Measurements from ENCODE around the gene COL5A2. TPM values are rescaled to one million over a fixed set of nuclear protein-coding genes. Genes with fewer than 3 reads are reported as not detected.

Gene COL5A2
- polyA plus RNA-seq, 4 donors: 0.45 to 66.1 (median 7.8) TPM

GRCh38 chr2:189060096-189060642, 119.4 kb downstream of the COL5A2 start:
- no peaks in the 10 kb centered on the region for H3K4me1 ChIP-seq (ENCODE audit: control insufficient read depth in 3 of 3, insufficient read depth in 2 of 3, low read depth in 1 of 3, low read length in 2 of 3)
- no peaks in the 10 kb centered on the region for H3K9me3 ChIP-seq (ENCODE audit: control insufficient read depth in 2 of 2, insufficient read depth in 1 of 2, low read depth in 1 of 2, low read length in 1 of 2)
- H3K36me3 ChIP-seq (ENCODE audit: control insufficient read depth in 3 of 3, insufficient read depth in 2 of 3, low read depth in 1 of 3, low read length in 3 of 3): peaks cover 0 to 10% (median 0%) of the 10 kb centered on the region in 3 donors
- FAIRE-seq (no peak), DNase-seq (no peak)
- H3K27ac ChIP-seq (ENCODE audit: low read depth in 1 of 3, low read length in 2 of 3): no peak overlapping the region
- no peak overlapping the region for H3K4me3 ChIP-seq (ENCODE audit: low read depth in 1 of 3, low read length in 3 of 3)
- H3K27me3 ChIP-seq (ENCODE audit: control insufficient read depth in 3 of 3, insufficient read depth in 3 of 3, low read length in 3 of 3): no peaks in the 10 kb centered on the region
- 36 to 42% (median 36%) methylated on average over 1 of the region's 1 CpG for WGBS, 3 donors

- FAIRE-seq (no peak), DNase-seq (no peak)
- WGBS, 3 donors: 92 to 99% (median 97%) methylated on average over 2 of the region's 2 CpGs
- no peak overlapping the region for H3K27ac ChIP-seq (ENCODE audit: low read depth in 1 of 3, low read length in 2 of 3)
- no peaks in the 10 kb centered on the region for H3K9me3 ChIP-seq (ENCODE audit: control insufficient read depth in 2 of 2, insufficient read depth in 1 of 2, low read depth in 1 of 2, low read length in 1 of 2)
- peaks cover 0 to 10% (median 0%) of the 10 kb centered on the region in 3 donors for H3K36me3 ChIP-seq (ENCODE audit: control insufficient read depth in 3 of 3, insufficient read depth in 2 of 3, low read depth in 1 of 3, low read length in 3 of 3)
- H3K27me3 ChIP-seq (ENCODE audit: control insufficient read depth in 3 of 3, insufficient read depth in 3 of 3, low read length in 3 of 3): no peaks in the 10 kb centered on the region
- H3K4me3 ChIP-seq (ENCODE audit: low read depth in 1 of 3, low read length in 3 of 3): no peak overlapping the region
- H3K4me1 ChIP-seq (ENCODE audit: control insufficient read depth in 3 of 3, insufficient read depth in 2 of 3, low read depth in 1 of 3, low read length in 2 of 3): no peaks in the 10 kb centered on the region
These were observed 122.2 kb downstream of the COL5A2 start for GRCh38 chr2:189057316-189057715.

- FAIRE-seq (no peak), DNase-seq (no peak)
- H3K9me3 ChIP-seq (ENCODE audit: control insufficient read depth in 2 of 2, insufficient read depth in 1 of 2, low read depth in 1 of 2, low read length in 1 of 2): no peaks in the 10 kb centered on the region
- WGBS, 3 donors: 60 to 72% (median 71%) methylated on average over 4 of the region's 4 CpGs
- no peak overlapping the region for H3K27ac ChIP-seq (ENCODE audit: low read depth in 1 of 3, low read length in 2 of 3)
- H3K4me3 ChIP-seq (ENCODE audit: low read depth in 1 of 3, low read length in 3 of 3): no peak overlapping the region
- H3K36me3 ChIP-seq (ENCODE audit: control insufficient read depth in 3 of 3, insufficient read depth in 2 of 3, low read depth in 1 of 3, low read length in 3 of 3): peaks cover 0 to 7% (median 0%) of the 10 kb centered on the region in 3 donors
- H3K27me3 ChIP-seq (ENCODE audit: control insufficient read depth in 3 of 3, insufficient read depth in 3 of 3, low read length in 3 of 3): no peaks in the 10 kb centered on the region
- no peaks in the 10 kb centered on the region for H3K4me1 ChIP-seq (ENCODE audit: control insufficient read depth in 3 of 3, insufficient read depth in 2 of 3, low read depth in 1 of 3, low read length in 2 of 3)
These were observed 123.1 kb downstream of the COL5A2 start for GRCh38 chr2:189056200-189057106.

- H3K36me3 ChIP-seq (ENCODE audit: control insufficient read depth in 3 of 3, insufficient read depth in 2 of 3, low read depth in 1 of 3, low read length in 3 of 3): peaks cover 0 to 12% (median 0%) of the 10 kb centered on the region in 3 donors
- DNase-seq (no peak), FAIRE-seq (no peak)
- 70 to 75% (median 73%) methylated on average over 7 of the region's 7 CpGs for WGBS, 3 donors
- H3K4me3 ChIP-seq (ENCODE audit: low read depth in 1 of 3, low read length in 3 of 3): no peak overlapping the region
- no peaks in the 10 kb centered on the region for H3K4me1 ChIP-seq (ENCODE audit: control insufficient read depth in 3 of 3, insufficient read depth in 2 of 3, low read depth in 1 of 3, low read length in 2 of 3)
- no peaks in the 10 kb centered on the region for H3K9me3 ChIP-seq (ENCODE audit: control insufficient read depth in 2 of 2, insufficient read depth in 1 of 2, low read depth in 1 of 2, low read length in 1 of 2)
- no peaks in the 10 kb centered on the region for H3K27me3 ChIP-seq (ENCODE audit: control insufficient read depth in 3 of 3, insufficient read depth in 3 of 3, low read length in 3 of 3)
- no peak overlapping the region for H3K27ac ChIP-seq (ENCODE audit: low read depth in 1 of 3, low read length in 2 of 3)
These were observed 129.3 kb downstream of the COL5A2 start for GRCh38 chr2:189050165-189050712.

GRCh38 chr2:189049709-189050164, 129.8 kb downstream of the COL5A2 start:
- FAIRE-seq (no peak), DNase-seq (no peak)
- Histone ChIP-seq H3K4me1 (ENCODE audit: control insufficient read depth in 3 of 3, insufficient read depth in 2 of 3, low read depth in 1 of 3, low read length in 2 of 3) (no peaks in the 10 kb centered on the region), H3K27me3 (ENCODE audit: control insufficient read depth in 3 of 3, insufficient read depth in 3 of 3, low read length in 3 of 3) (no peaks in the 10 kb centered on the region), H3K27ac (ENCODE audit: low read depth in 1 of 3, low read length in 2 of 3) (no peak overlapping the region), H3K9me3 (ENCODE audit: control insufficient read depth in 2 of 2, insufficient read depth in 1 of 2, low read depth in 1 of 2, low read length in 1 of 2) (no peaks in the 10 kb centered on the region), H3K4me3 (ENCODE audit: low read depth in 1 of 3, low read length in 3 of 3) (no peak overlapping the region), H3K36me3 (ENCODE audit: control insufficient read depth in 3 of 3, insufficient read depth in 2 of 3, low read depth in 1 of 3, low read length in 3 of 3) (peaks cover 0 to 12% (median 0%) of the 10 kb centered on the region in 3 donors)
- WGBS, 3 donors: 73 to 86% (median 83%) methylated on average over 1 of the region's 1 CpG

GRCh38 chr2:189048189-189048588, 131.4 kb downstream of the COL5A2 start:
- no peak for DNase-seq
- H3K4me3 ChIP-seq (ENCODE audit: low read depth in 1 of 3, low read length in 3 of 3): no peak overlapping the region
- no peaks in the 10 kb centered on the region for H3K9me3 ChIP-seq (ENCODE audit: control insufficient read depth in 2 of 2, insufficient read depth in 1 of 2, low read depth in 1 of 2, low read length in 1 of 2)
- no peak overlapping the region for H3K27ac ChIP-seq (ENCODE audit: low read depth in 1 of 3, low read length in 2 of 3)
- H3K27me3 ChIP-seq (ENCODE audit: control insufficient read depth in 3 of 3, insufficient read depth in 3 of 3, low read length in 3 of 3): no peaks in the 10 kb centered on the region
- no peaks in the 10 kb centered on the region for H3K4me1 ChIP-seq (ENCODE audit: control insufficient read depth in 3 of 3, insufficient read depth in 2 of 3, low read depth in 1 of 3, low read length in 2 of 3)
- WGBS, 3 donors: 82 to 92% (median 89%) methylated on average over 3 of the region's 3 CpGs
- H3K36me3 ChIP-seq (ENCODE audit: control insufficient read depth in 3 of 3, insufficient read depth in 2 of 3, low read depth in 1 of 3, low read length in 3 of 3): peaks cover 0 to 8% (median 0%) of the 10 kb centered on the region in 3 donors
- peak; percentile 36 for FAIRE-seq

- Histone ChIP-seq H3K27ac (ENCODE audit: low read depth in 1 of 3, low read length in 2 of 3) (no peak overlapping the region), H3K4me1 (ENCODE audit: control insufficient read depth in 3 of 3, insufficient read depth in 2 of 3, low read depth in 1 of 3, low read length in 2 of 3) (no peaks in the 10 kb centered on the region), H3K4me3 (ENCODE audit: low read depth in 1 of 3, low read length in 3 of 3) (no peak overlapping the region), H3K36me3 (ENCODE audit: control insufficient read depth in 3 of 3, insufficient read depth in 2 of 3, low read depth in 1 of 3, low read length in 3 of 3) (peaks cover 0 to 8% (median 0%) of the 10 kb centered on the region in 3 donors), H3K9me3 (ENCODE audit: control insufficient read depth in 2 of 2, insufficient read depth in 1 of 2, low read depth in 1 of 2, low read length in 1 of 2) (no peaks in the 10 kb centered on the region), H3K27me3 (ENCODE audit: control insufficient read depth in 3 of 3, insufficient read depth in 3 of 3, low read length in 3 of 3) (no peaks in the 10 kb centered on the region)
- DNase-seq (no peak), FAIRE-seq (no peak)
- WGBS, 3 donors: 91 to 93% (median 92%) methylated on average over 4 of the region's 4 CpGs
These were observed 132.2 kb downstream of the COL5A2 start for GRCh38 chr2:189047171-189047888.

DNA sequence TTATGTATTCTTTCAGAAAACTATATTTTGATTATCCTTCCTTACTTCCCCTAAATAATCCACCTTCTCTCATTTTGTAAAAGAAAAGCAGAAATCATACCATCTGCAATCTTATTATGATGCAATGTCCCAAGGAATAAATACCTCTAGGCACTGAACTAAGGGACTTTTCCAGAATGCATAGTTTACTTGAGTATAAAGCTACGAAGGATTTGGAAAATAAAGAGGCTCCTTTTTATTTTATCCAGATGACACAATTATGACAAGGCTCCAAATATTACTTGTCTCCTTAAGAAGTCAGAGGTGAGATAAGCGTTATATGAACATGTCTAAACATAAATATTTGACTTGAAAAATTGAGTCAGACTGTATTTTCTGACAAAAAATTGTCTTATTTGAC, 133.2 kb downstream of the COL5A2 start:
- no peaks in the 10 kb centered on the region for H3K9me3 ChIP-seq (ENCODE audit: control insufficient read depth in 2 of 2, insufficient read depth in 1 of 2, low read depth in 1 of 2, low read length in 1 of 2)
- 77 to 82% (median 82%) methylated on average over 2 of the region's 2 CpGs for WGBS, 3 donors
- peaks cover 0 to 9% (median 0%) of the 10 kb centered on the region in 3 donors for H3K36me3 ChIP-seq (ENCODE audit: control insufficient read depth in 3 of 3, insufficient read depth in 2 of 3, low read depth in 1 of 3, low read length in 3 of 3)
- no peak overlapping the region for H3K27ac ChIP-seq (ENCODE audit: low read depth in 1 of 3, low read length in 2 of 3)
- H3K4me1 ChIP-seq (ENCODE audit: control insufficient read depth in 3 of 3, insufficient read depth in 2 of 3, low read depth in 1 of 3, low read length in 2 of 3): no peaks in the 10 kb centered on the region
- H3K4me3 ChIP-seq (ENCODE audit: low read depth in 1 of 3, low read length in 3 of 3): no peak overlapping the region
- DNase-seq (no peak), FAIRE-seq (no peak)
- no peaks in the 10 kb centered on the region for H3K27me3 ChIP-seq (ENCODE audit: control insufficient read depth in 3 of 3, insufficient read depth in 3 of 3, low read length in 3 of 3)

All from small intestine (tissue), 7 donors.